Activated CD4-positive, alpha-beta T cell treated with anti-CD3 and anti-CD28 coated beads for 1 hour (primary cell): Measurements from ENCODE around the gene MRGPRE.

Experiments
- DNase-seq: peaks from one replicate; pipeline ENCODE4 v3.0.0-alpha.2; 2020

MRGPRE gene

GRCh38 chr11:3177931-3178330 is 54.3 kb downstream of the MRGPRE start:
- no peak for DNase-seq
